Measurements from ENCODE around the gene KLK12.

KLK12 gene

GRCh38 chr19:50982186-50982585 lies 52.6 kb downstream of the KLK12 start:
- no peak for TF ChIP-seq JUND (IDR thresholded peaks at IDR 0.05; ENCODE audit: low read depth)
- no peak for DNase-seq (ENCODE audit: low read depth in 1 of 2, low spot score in 1 of 2)
- in situ Hi-C loops (cut with HindIII; ENCODE audit: low pct_unique_long_range_greater_than_20kb, low sequenced_read_pairs), result no loop called here

GRCh38 chr19:50981587-50982146 lies 53.1 kb downstream of the KLK12 start:
- in situ Hi-C loops (cut with HindIII; ENCODE audit: low pct_unique_long_range_greater_than_20kb, low sequenced_read_pairs), result no loop called here
- no peak for DNase-seq (ENCODE audit: low read depth in 1 of 2, low spot score in 1 of 2)
- no peak for TF ChIP-seq JUND (IDR thresholded peaks at IDR 0.05; ENCODE audit: low read depth)

- in situ Hi-C loops (cut with HindIII; ENCODE audit: low pct_unique_long_range_greater_than_20kb, low sequenced_read_pairs), result no loop called here
- DNase-seq (ENCODE audit: low read depth in 1 of 2, low spot score in 1 of 2), result no peak
- TF ChIP-seq JUND (IDR thresholded peaks at IDR 0.05; ENCODE audit: low read depth), result no peak
Observed at GRCh38 chr19:50980208-50980607, 54.6 kb downstream of the KLK12 start.

- TF ChIP-seq JUND (IDR thresholded peaks at IDR 0.05; ENCODE audit: low read depth), result no peak
- in situ Hi-C loops (cut with HindIII; ENCODE audit: low pct_unique_long_range_greater_than_20kb, low sequenced_read_pairs), result no loop called here
- no peak for DNase-seq (ENCODE audit: low read depth in 1 of 2, low spot score in 1 of 2)
Observed at GRCh38 chr19:50979758-50980157, 55.0 kb downstream of the KLK12 start.
